Tibial nerve (tissue), 4 donors: ENCODE results near the gene BRIP1.

Experiments
- EP300 ChIP-seq, 2 donors: sonication (generic); formaldehyde crosslinking; IDR thresholded peaks; one replicate each; pipeline ENCODE4 v1.6.1; 2017; ENCODE audit warnings: antibody characterized with exemption in 2 of 2, mild to moderate bottlenecking in 1 of 2
- POLR2A ChIP-seq, 2 donors: fragments of 450-650 bp; IDR thresholded peaks; one replicate each; pipeline ENCODE4 v1.6.1; 2017; ENCODE audit warnings: antibody characterized with exemption in 2 of 2, mild to moderate bottlenecking in 2 of 2, moderate library complexity in 2 of 2
- TF ChIP-seq, protein P1 (sequence below), 5 experiments: fragments of 200-600 bp in 3 of 5; fragments of 450-650 bp in 2 of 5; sonication (generic) in 3 of 5; IDR thresholded peaks; one replicate each; pipeline ENCODE4 v1.5.1; 2016 to 2019; ENCODE audit warnings: antibody characterized with exemption in 5 of 5, mild to moderate bottlenecking in 3 of 5, moderate library complexity in 2 of 5

DNA sequence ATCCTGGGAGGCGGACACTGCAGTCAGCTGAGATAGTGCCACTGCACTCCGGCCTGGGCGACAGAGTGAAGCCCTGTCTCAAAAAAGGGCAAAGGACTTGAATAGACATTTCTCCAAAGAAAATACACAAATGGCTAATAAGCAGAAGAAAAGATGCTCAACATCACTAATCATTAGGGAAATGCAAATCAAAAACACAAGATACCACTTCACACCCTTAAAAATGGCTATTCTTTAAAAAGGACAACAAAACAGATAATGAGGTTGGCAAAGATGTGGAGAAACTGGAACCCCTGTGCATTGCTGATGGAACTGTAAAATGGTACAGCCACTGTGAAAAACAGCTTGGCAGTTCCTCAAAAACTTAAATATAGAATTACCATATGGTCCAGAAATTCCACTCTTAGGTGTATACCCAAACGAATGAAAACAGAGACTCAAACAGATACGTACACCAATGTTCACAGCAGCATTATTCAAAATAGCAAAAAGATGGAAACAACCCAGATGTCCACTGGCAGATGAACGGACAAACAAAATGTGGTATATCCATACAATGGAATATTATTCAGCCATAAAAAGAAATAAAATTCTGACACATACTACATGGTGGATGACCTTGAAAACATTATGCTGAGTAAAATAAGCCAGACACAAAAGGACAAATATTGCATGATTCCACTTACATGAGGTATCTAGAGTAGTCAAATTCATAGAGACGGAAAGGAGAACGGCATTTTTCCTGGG, 35.5 kb downstream of the BRIP1 start:
- TF ChIP-seq, protein P1, sequence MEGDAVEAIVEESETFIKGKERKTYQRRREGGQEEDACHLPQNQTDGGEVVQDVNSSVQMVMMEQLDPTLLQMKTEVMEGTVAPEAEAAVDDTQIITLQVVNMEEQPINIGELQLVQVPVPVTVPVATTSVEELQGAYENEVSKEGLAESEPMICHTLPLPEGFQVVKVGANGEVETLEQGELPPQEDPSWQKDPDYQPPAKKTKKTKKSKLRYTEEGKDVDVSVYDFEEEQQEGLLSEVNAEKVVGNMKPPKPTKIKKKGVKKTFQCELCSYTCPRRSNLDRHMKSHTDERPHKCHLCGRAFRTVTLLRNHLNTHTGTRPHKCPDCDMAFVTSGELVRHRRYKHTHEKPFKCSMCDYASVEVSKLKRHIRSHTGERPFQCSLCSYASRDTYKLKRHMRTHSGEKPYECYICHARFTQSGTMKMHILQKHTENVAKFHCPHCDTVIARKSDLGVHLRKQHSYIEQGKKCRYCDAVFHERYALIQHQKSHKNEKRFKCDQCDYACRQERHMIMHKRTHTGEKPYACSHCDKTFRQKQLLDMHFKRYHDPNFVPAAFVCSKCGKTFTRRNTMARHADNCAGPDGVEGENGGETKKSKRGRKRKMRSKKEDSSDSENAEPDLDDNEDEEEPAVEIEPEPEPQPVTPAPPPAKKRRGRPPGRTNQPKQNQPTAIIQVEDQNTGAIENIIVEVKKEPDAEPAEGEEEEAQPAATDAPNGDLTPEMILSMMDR (IDR thresholded peaks at IDR 0.05) = no peak
- no peak for TF ChIP-seq POLR2A (IDR thresholded peaks at IDR 0.05)
- no peak for TF ChIP-seq EP300 (IDR thresholded peaks at IDR 0.05)
